Measurements from ENCODE around the gene ZMYND8. TPM values are rescaled to one million over a fixed set of nuclear protein-coding genes. Genes with fewer than 3 reads are reported as not detected.
A peak's percentile ranks its signal among the peaks of the same experiment; 100 is the strongest.

Gene ZMYND8
- polyA plus RNA-seq, 6 donors from 2014 or later, result 2.7 to 22.7 (median 12.1) TPM

GRCh38 chr20:47235853-47236638, 120.5 kb downstream of the ZMYND8 start:
- H3K9me3 Mint-ChIP-seq, result no peaks in the 10 kb centered on the region
- no peaks in the 10 kb centered on the region for H3K27me3 Mint-ChIP-seq
- peak overlapping the region in 2 of 6 donors; percentile 32 to 62 for H3K27ac Mint-ChIP-seq
- H3K36me3 Mint-ChIP-seq, result peaks cover 12 to 22% of the 10 kb centered on the region in 2 donors
- no peak for ATAC-seq (ENCODE audit: low read depth in 2 of 2)
- DNase-seq, result no peak
- H3K4me1 Mint-ChIP-seq, result no peaks in the 10 kb centered on the region
- peak overlapping the region in 2 of 8 donors; percentile 44 to 69 for H3K4me3 Mint-ChIP-seq

GRCh38 chr20:47235111-47235510, 121.4 kb downstream of the ZMYND8 start:
- H3K4me1 Mint-ChIP-seq, result no peaks in the 10 kb centered on the region
- ATAC-seq (ENCODE audit: low read depth in 2 of 2) (no peak), DNase-seq (no peak)
- no peaks in the 10 kb centered on the region for H3K27me3 Mint-ChIP-seq
- no peaks in the 10 kb centered on the region for H3K9me3 Mint-ChIP-seq
- H3K27ac Mint-ChIP-seq, result no peak overlapping the region
- no peak overlapping the region for H3K4me3 Mint-ChIP-seq
- peaks cover 20 to 22% of the 10 kb centered on the region in 2 donors for H3K36me3 Mint-ChIP-seq

GRCh38 chr20:47233333-47234188, 122.9 kb downstream of the ZMYND8 start:
- peak overlapping the region in 1 of 8 donors; percentile 12 for H3K4me3 Mint-ChIP-seq
- H3K4me1 Mint-ChIP-seq, result no peaks in the 10 kb centered on the region
- H3K9me3 Mint-ChIP-seq, result no peaks in the 10 kb centered on the region
- H3K27ac Mint-ChIP-seq, result peak overlapping the region in 2 of 6 donors; percentile 9 to 41
- ATAC-seq (ENCODE audit: low read depth in 2 of 2) (no peak), DNase-seq (no peak)
- H3K27me3 Mint-ChIP-seq, result no peaks in the 10 kb centered on the region
- H3K36me3 Mint-ChIP-seq, result peaks cover 17 to 29% of the 10 kb centered on the region in 2 donors

- peak overlapping the region in 1 of 6 donors; percentile 31 for H3K27ac Mint-ChIP-seq
- ATAC-seq (ENCODE audit: low read depth in 2 of 2) (no peak), DNase-seq (no peak)
- peaks cover 8 to 26% of the 10 kb centered on the region in 2 donors for H3K36me3 Mint-ChIP-seq
- H3K9me3 Mint-ChIP-seq, result no peaks in the 10 kb centered on the region
- no peaks in the 10 kb centered on the region for H3K27me3 Mint-ChIP-seq
- H3K4me1 Mint-ChIP-seq, result no peaks in the 10 kb centered on the region
- H3K4me3 Mint-ChIP-seq, result no peak overlapping the region
These were observed 124.0 kb downstream of the ZMYND8 start for GRCh38 chr20:47232518-47232917.

GRCh38 chr20:47231382-47232039, 125.0 kb downstream of the ZMYND8 start:
- Mint-ChIP-seq H3K4me1 (no peaks in the 10 kb centered on the region), H3K9me3 (no peaks in the 10 kb centered on the region), H3K27me3 (no peaks in the 10 kb centered on the region), H3K36me3 (peaks cover 8 to 23% of the 10 kb centered on the region in 2 donors), H3K27ac (peak overlapping the region in 2 of 6 donors; percentile 24 to 65), H3K4me3 (no peak overlapping the region)
- DNase-seq (no peak), ATAC-seq (ENCODE audit: low read depth in 2 of 2) (no peak)

- no peaks in the 10 kb centered on the region for H3K27me3 Mint-ChIP-seq
- no peaks in the 10 kb centered on the region for H3K4me1 Mint-ChIP-seq
- DNase-seq (no peak), ATAC-seq (ENCODE audit: low read depth in 2 of 2) (no peak)
- no peaks in the 10 kb centered on the region for H3K9me3 Mint-ChIP-seq
- peaks cover 8 to 21% of the 10 kb centered on the region in 2 donors for H3K36me3 Mint-ChIP-seq
- no peak overlapping the region for H3K4me3 Mint-ChIP-seq
- H3K27ac Mint-ChIP-seq, result peak overlapping the region in 1 of 6 donors; percentile 8
These were observed 125.7 kb downstream of the ZMYND8 start for GRCh38 chr20:47230811-47231256.

GRCh38 chr20:47228654-47229053, 127.8 kb downstream of the ZMYND8 start:
- H3K4me1 Mint-ChIP-seq, result peaks cover 0 to 4% (median 0%) of the 10 kb centered on the region in 3 donors
- no peak overlapping the region for H3K4me3 Mint-ChIP-seq
- H3K36me3 Mint-ChIP-seq, result peaks cover 19% of the 10 kb centered on the region in 2 donors
- H3K27me3 Mint-ChIP-seq, result no peaks in the 10 kb centered on the region
- ATAC-seq (ENCODE audit: low read depth in 2 of 2), result no peak
- no peak for DNase-seq
- peak overlapping the region in 2 of 6 donors; percentile 59 to 64 for H3K27ac Mint-ChIP-seq
- no peaks in the 10 kb centered on the region for H3K9me3 Mint-ChIP-seq

- ATAC-seq (ENCODE audit: low read depth in 2 of 2) (no peak), DNase-seq (no peak)
- no peak overlapping the region for H3K4me3 Mint-ChIP-seq
- H3K27ac Mint-ChIP-seq, result peak overlapping the region in 3 of 6 donors; percentile 20 to 47 (median 22)
- peaks cover 0 to 4% (median 0%) of the 10 kb centered on the region in 3 donors for H3K4me1 Mint-ChIP-seq
- no peaks in the 10 kb centered on the region for H3K27me3 Mint-ChIP-seq
- peaks cover 22 to 23% of the 10 kb centered on the region in 2 donors for H3K36me3 Mint-ChIP-seq
- H3K9me3 Mint-ChIP-seq, result no peaks in the 10 kb centered on the region
These were observed 128.9 kb downstream of the ZMYND8 start for GRCh38 chr20:47227576-47227975.

GRCh38 chr20:47227119-47227518, 129.4 kb downstream of the ZMYND8 start:
- no peak overlapping the region for H3K4me3 Mint-ChIP-seq
- H3K4me1 Mint-ChIP-seq, result peaks cover 0 to 4% (median 0%) of the 10 kb centered on the region in 3 donors
- no peak for ATAC-seq (ENCODE audit: low read depth in 2 of 2)
- no peak for DNase-seq
- H3K9me3 Mint-ChIP-seq, result no peaks in the 10 kb centered on the region
- no peaks in the 10 kb centered on the region for H3K27me3 Mint-ChIP-seq
- peak overlapping the region in 2 of 6 donors; percentile 20 to 78 for H3K27ac Mint-ChIP-seq
- H3K36me3 Mint-ChIP-seq, result peaks cover 26% of the 10 kb centered on the region in 2 donors

GRCh38 chr20:47225458-47225857, 131.0 kb downstream of the ZMYND8 start:
- DNase-seq, result no peak
- Mint-ChIP-seq H3K4me1 (peaks cover 0 to 4% (median 0%) of the 10 kb centered on the region in 3 donors), H3K9me3 (no peaks in the 10 kb centered on the region), H3K4me3 (no peak overlapping the region), H3K27me3 (no peaks in the 10 kb centered on the region), H3K27ac (peak overlapping the region in 2 of 6 donors; percentile 59 to 92), H3K36me3 (peaks cover 20 to 22% of the 10 kb centered on the region in 2 donors)
- no peak for ATAC-seq (ENCODE audit: low read depth in 2 of 2)

GRCh38 chr20:47224857-47225256, 131.6 kb downstream of the ZMYND8 start:
- Mint-ChIP-seq H3K36me3 (peaks cover 20 to 25% of the 10 kb centered on the region in 2 donors), H3K9me3 (no peaks in the 10 kb centered on the region), H3K4me1 (peaks cover 0 to 6% (median 4%) of the 10 kb centered on the region in 3 donors), H3K4me3 (no peak overlapping the region), H3K27ac (peak overlapping the region in 2 of 6 donors; percentile 59 to 82), H3K27me3 (no peaks in the 10 kb centered on the region)
- DNase-seq (no peak), ATAC-seq (ENCODE audit: low read depth in 2 of 2) (no peak)

GRCh38 chr20:47224300-47224791, 132.2 kb downstream of the ZMYND8 start:
- Mint-ChIP-seq H3K36me3 (peaks cover 20 to 26% of the 10 kb centered on the region in 2 donors), H3K4me3 (peak overlapping the region in 1 of 8 donors; percentile 47), H3K27ac (peak overlapping the region in 4 of 6 donors; percentile 59 to 82 (median 74)), H3K4me1 (peaks cover 0 to 9% (median 4%) of the 10 kb centered on the region in 3 donors), H3K9me3 (no peaks in the 10 kb centered on the region), H3K27me3 (no peaks in the 10 kb centered on the region)
- no peak for DNase-seq
- no peak for ATAC-seq (ENCODE audit: low read depth in 2 of 2)

GRCh38 chr20:47223896-47224295, 132.6 kb downstream of the ZMYND8 start:
- no peak overlapping the region for H3K4me3 Mint-ChIP-seq

More at GRCh38 chr20:47223896-47224295, 132.6 kb downstream of the ZMYND8 start:
- DNase-seq (no peak), ATAC-seq (ENCODE audit: low read depth in 2 of 2) (no peak)
- Mint-ChIP-seq H3K27ac (no peak overlapping the region), H3K27me3 (no peaks in the 10 kb centered on the region), H3K9me3 (no peaks in the 10 kb centered on the region), H3K36me3 (peaks cover 20 to 25% of the 10 kb centered on the region in 2 donors), H3K4me1 (peaks cover 0 to 9% (median 4%) of the 10 kb centered on the region in 3 donors)

Measured in naive B cell (primary cell).